GM12892 (cell line): ENCODE measurements around the gene PRPSAP2.

ENCODE experiments used
- POLR2A ChIP-seq: IDR thresholded peaks from 2 replicates; pipeline ENCODE4 v1.6.1; 2011; ENCODE audit warnings: low read depth, low read length, control low read depth
- POLR2AphosphoS5 ChIP-seq: IDR thresholded peaks from 2 replicates; pipeline ENCODE4 v1.6.1; 2011; ENCODE audit warnings: low read depth, low read length, control low read depth
- TAF1 ChIP-seq: IDR thresholded peaks from 2 replicates; pipeline ENCODE4 v1.6.1; 2011; ENCODE audit warnings: low read depth, mild to moderate bottlenecking, control low read depth, low read length, borderline replicate concordance

- TF ChIP-seq POLR2A (no peak), TAF1 (no peak), POLR2AphosphoS5 (no peak)
Observed at GRCh38 chr17:18905226-18905625, 47.3 kb downstream of the PRPSAP2 start.
